HFFc6 (cell line): ENCODE data around the gene THOC1. TPM values are rescaled to one million over a fixed set of nuclear protein-coding genes. Genes with fewer than 3 reads are reported as not detected.

ENCODE experiments used
- DNase-seq: peaks from one replicate; pipeline ENCODE4 v3.0.0-alpha.2; 2018
- H3K27ac Mint-ChIP-seq: 2 replicates; pipeline ENCODE4 v1.8.0; 2020; ENCODE audit warnings: mild to moderate bottlenecking, mixed read lengths
- H3K27me3 Mint-ChIP-seq: 2 replicates; pipeline ENCODE4 v1.8.0; 2021; ENCODE audit warnings: mild to moderate bottlenecking, moderate library complexity, mixed read lengths; ENCODE audit not compliant: insufficient read depth
- H3K36me3 Mint-ChIP-seq: 2 replicates; pipeline ENCODE4 v1.8.0; 2021; ENCODE audit warnings: low read depth, mixed read lengths
- H3K4me1 Mint-ChIP-seq: 2 replicates; pipeline ENCODE4 v1.8.0; 2020; ENCODE audit warnings: low read depth, mixed read lengths
- H3K4me3 Mint-ChIP-seq: 2 replicates; pipeline ENCODE4 v1.8.0; 2020; ENCODE audit warnings: mild to moderate bottlenecking, moderate library complexity, mixed read lengths
- H3K9me3 Mint-ChIP-seq: 2 replicates; pipeline ENCODE4 v1.8.0; 2020; ENCODE audit warnings: mild to moderate bottlenecking, mixed read lengths
- total RNA-seq, 6 experiments: library from RNA; stranded (reverse); fragmentation: NEBNext Ultra II Directional; extraction: Animal tissue kit (Norgen Biotek cat#: 25700); gene quantifications; 2 replicates in 1 of 6; 3 replicates in 5 of 6; pipeline ENCODE4 v1.2.3, GENCODE V29; 2021
- TF ChIP-seq, protein P1 (sequence below): fragments of 200-600 bp; sonication (generic); IDR thresholded peaks from 2 replicates; pipeline ENCODE4 v1.5.0; 2021; ENCODE audit warnings: antibody characterized with exemption, mild to moderate bottlenecking

Gene THOC1
- total RNA-seq, 6 experiments from 2014 or later, result 12.9 to 18.5 (median 16.4) TPM

DNA sequence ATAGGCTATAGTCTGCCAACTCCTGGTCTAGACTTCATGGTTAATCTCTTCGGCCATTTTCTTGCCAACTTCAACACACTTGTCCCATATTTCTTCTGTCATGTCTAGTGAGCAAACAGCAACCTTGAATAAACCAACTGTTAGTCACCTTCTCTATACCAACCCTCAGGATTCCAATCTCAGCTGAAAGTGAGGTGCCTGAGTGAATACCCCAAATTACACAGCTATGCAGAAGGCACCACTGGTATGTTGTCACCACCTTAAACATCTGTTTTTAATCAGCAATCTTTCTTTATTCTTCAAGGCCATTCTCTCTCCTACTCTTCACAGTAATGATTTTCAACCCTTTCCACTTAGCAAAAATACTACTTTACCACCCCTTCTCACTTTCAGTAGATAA is 39.3 kb downstream of the THOC1 start:
- Mint-ChIP-seq H3K27me3 (no peaks in the 10 kb centered on the region), H3K27ac (no peak overlapping the region), H3K9me3 (no peaks in the 10 kb centered on the region), H3K4me1 (peaks cover 18% of the 10 kb centered on the region), H3K4me3 (no peak overlapping the region), H3K36me3 (peaks cover 18% of the 10 kb centered on the region)
- TF ChIP-seq, protein P1, sequence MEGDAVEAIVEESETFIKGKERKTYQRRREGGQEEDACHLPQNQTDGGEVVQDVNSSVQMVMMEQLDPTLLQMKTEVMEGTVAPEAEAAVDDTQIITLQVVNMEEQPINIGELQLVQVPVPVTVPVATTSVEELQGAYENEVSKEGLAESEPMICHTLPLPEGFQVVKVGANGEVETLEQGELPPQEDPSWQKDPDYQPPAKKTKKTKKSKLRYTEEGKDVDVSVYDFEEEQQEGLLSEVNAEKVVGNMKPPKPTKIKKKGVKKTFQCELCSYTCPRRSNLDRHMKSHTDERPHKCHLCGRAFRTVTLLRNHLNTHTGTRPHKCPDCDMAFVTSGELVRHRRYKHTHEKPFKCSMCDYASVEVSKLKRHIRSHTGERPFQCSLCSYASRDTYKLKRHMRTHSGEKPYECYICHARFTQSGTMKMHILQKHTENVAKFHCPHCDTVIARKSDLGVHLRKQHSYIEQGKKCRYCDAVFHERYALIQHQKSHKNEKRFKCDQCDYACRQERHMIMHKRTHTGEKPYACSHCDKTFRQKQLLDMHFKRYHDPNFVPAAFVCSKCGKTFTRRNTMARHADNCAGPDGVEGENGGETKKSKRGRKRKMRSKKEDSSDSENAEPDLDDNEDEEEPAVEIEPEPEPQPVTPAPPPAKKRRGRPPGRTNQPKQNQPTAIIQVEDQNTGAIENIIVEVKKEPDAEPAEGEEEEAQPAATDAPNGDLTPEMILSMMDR, result no peak
- peak; percentile 26 for DNase-seq

DNA sequence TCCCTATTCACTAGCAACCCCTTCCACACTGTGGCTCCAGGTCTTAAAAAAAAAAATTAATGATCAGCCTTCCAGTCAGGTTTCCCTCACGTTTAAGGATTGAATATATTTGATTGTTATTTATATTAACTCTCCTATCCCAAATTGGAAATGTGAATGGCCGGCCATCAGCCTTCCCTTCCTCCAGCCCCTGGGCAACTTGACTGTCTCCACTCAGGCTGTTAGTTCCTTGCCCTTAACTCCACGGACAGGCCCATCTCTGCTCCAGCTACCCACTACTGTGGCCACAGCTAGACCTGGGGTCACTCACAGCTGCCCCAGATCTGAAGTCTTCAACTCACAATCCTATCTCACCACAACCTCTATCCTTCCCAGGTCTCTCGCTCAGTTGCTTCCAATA is 39.9 kb downstream of the THOC1 start:
- Mint-ChIP-seq H3K36me3 (peaks cover 23% of the 10 kb centered on the region), H3K4me1 (peaks cover 18% of the 10 kb centered on the region), H3K27ac (no peak overlapping the region), H3K27me3 (no peaks in the 10 kb centered on the region), H3K9me3 (no peaks in the 10 kb centered on the region), H3K4me3 (no peak overlapping the region)
- DNase-seq, result no peak
- TF ChIP-seq, protein P1, result no peak

DNA sequence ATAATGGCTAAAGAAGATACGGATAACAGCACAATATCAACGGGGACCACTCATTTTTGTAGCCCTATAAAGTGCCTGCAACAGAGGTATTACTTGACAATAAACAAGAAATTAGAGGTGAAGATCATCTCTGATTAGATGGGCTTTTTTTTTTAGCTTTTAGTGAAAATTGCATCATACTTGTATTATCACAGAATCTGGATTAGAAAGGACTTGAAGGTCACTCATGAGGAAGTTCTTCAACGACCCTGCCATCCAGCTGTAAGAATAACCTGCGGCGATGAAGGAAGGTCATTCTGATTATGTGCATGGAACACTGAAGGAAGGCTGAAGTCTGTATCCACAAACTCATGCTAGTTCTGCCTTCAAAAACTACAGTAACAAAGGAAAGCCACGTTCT is 40.5 kb downstream of the THOC1 start:
- DNase-seq, result no peak
- Mint-ChIP-seq H3K9me3 (no peaks in the 10 kb centered on the region), H3K4me1 (peaks cover 18% of the 10 kb centered on the region), H3K4me3 (no peak overlapping the region), H3K36me3 (peaks cover 29% of the 10 kb centered on the region), H3K27ac (no peak overlapping the region), H3K27me3 (no peaks in the 10 kb centered on the region)
- TF ChIP-seq, protein P1, result no peak

DNA sequence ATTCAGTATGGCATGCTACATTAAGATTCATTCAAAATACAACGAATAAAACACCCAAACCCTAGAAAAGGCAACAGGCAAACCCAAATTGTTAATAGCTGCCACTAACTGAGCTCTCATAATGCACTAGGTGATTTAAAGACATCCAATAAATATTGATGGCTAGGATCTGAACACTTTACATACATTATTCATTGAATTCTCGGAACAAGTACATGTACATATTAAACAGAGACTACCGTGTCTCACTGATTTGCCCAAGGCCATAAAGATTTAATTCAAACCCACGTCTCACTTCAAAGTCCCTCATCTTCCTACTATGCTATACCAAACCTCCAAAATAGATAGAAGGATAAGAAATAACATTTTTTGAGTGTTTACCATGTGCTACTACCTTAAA is 42.1 kb downstream of the THOC1 start:
- peaks cover 18% of the 10 kb centered on the region for H3K4me1 Mint-ChIP-seq
- peaks cover 35% of the 10 kb centered on the region for H3K36me3 Mint-ChIP-seq
- no peaks in the 10 kb centered on the region for H3K27me3 Mint-ChIP-seq
- no peak overlapping the region for H3K27ac Mint-ChIP-seq
- H3K9me3 Mint-ChIP-seq, result no peaks in the 10 kb centered on the region
- no peak for DNase-seq
- TF ChIP-seq, protein P1, result no peak
- H3K4me3 Mint-ChIP-seq, result no peak overlapping the region

DNA sequence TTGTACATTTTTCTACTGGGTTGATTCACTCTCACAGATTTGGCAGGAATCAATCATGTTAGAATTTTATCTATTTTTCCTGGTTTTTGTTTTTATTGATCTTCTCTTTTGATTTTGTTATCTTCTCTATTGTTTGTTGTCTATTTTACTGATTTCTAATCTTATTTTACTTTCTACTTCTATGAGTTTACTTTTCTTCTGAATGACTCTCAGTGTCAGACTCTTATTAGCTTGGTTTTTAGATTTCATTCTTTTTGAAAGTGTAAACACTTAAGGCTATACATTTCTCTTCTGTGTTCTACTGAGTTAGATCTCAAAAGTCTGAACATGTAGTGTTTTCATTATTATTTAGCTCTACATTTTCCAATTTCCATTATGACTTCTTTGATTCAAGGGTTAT is 47.1 kb downstream of the THOC1 start:
- TF ChIP-seq, protein P1, result no peak
- Mint-ChIP-seq H3K4me3 (no peak overlapping the region), H3K4me1 (no peaks in the 10 kb centered on the region), H3K9me3 (no peaks in the 10 kb centered on the region), H3K36me3 (peaks cover 43% of the 10 kb centered on the region), H3K27ac (peak overlapping the region; percentile 2; the same call in 1 of the 2 replicates), H3K27me3 (no peaks in the 10 kb centered on the region)
- DNase-seq, result no peak
